Adrenal gland (tissue), 5 donors: Measurements from ENCODE around the gene DOCK6.

Experiments used
- POLR2A ChIP-seq, 2 donors: fragments of 450-650 bp; IDR thresholded peaks; one replicate each; pipeline ENCODE4 v1.6.1; 2017; ENCODE audit warnings: antibody characterized with exemption in 2 of 2, mild to moderate bottlenecking in 2 of 2, moderate library complexity in 1 of 2
- TF ChIP-seq, protein P1 (sequence below), 6 experiments: fragments of 450-650 bp in 4 of 6; fragments of 200-600 bp in 2 of 6; sonication (generic) in 1 of 6; IDR thresholded peaks; 1 replicate in 5 of 6; 2 replicates in 1 of 6; pipeline versions ENCODE4 v1.5.1 to v1.8.0; 2016 to 2021; ENCODE audit warnings: antibody characterized with exemption in 6 of 6, mild to moderate bottlenecking in 2 of 6, moderate library complexity in 1 of 6
- donor health status: DM: no; HTN: no; CAD: no.

DNA sequence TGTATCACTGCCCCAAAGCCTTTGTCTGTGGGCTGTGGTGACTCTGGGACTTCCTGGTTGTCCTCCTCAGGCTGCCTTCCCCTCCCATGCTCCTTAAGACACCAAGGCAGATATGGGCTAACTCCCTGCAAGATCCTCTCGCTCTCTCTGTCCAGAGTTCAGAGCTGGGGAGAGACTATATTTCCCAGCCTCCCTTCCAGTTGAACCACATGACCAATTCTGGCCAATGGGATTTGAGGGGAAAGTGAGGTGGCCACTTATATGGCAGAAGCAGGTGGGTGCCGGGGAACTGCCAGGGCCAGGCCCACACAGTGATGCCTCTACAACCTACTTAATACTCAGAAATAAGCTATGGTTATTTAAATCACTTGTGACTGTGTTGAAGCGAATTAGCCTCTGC, 39.1 kb downstream of the DOCK6 start:
- TF ChIP-seq, protein P1, sequence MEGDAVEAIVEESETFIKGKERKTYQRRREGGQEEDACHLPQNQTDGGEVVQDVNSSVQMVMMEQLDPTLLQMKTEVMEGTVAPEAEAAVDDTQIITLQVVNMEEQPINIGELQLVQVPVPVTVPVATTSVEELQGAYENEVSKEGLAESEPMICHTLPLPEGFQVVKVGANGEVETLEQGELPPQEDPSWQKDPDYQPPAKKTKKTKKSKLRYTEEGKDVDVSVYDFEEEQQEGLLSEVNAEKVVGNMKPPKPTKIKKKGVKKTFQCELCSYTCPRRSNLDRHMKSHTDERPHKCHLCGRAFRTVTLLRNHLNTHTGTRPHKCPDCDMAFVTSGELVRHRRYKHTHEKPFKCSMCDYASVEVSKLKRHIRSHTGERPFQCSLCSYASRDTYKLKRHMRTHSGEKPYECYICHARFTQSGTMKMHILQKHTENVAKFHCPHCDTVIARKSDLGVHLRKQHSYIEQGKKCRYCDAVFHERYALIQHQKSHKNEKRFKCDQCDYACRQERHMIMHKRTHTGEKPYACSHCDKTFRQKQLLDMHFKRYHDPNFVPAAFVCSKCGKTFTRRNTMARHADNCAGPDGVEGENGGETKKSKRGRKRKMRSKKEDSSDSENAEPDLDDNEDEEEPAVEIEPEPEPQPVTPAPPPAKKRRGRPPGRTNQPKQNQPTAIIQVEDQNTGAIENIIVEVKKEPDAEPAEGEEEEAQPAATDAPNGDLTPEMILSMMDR (IDR thresholded peaks at IDR 0.05): no peak
- TF ChIP-seq POLR2A (IDR thresholded peaks at IDR 0.05): no peak
